Type B pancreatic cell (in vitro differentiated cells): ENCODE measurements around the gene CRIP1. TPM values are rescaled to one million over a fixed set of nuclear protein-coding genes. Genes with fewer than 3 reads are reported as not detected.

Experiments used
- DNase-seq: peaks from one replicate; pipeline ENCODE4 v3.0.0; 2021; ENCODE audit warnings: mixed read lengths; ENCODE audit not compliant: unreplicated experiment; ENCODE audit errors: extremely low spot score
- H3K27ac Mint-ChIP-seq: 2 replicates; pipeline ENCODE4 v1.8.0; 2021; ENCODE audit warnings: mild to moderate bottlenecking, mixed read lengths
- H3K27me3 Mint-ChIP-seq: 2 replicates; pipeline ENCODE4 v1.8.0; 2021; ENCODE audit warnings: mixed read lengths
- H3K36me3 Mint-ChIP-seq: 2 replicates; pipeline ENCODE4 v1.8.0; 2021; ENCODE audit warnings: mixed read lengths
- H3K4me1 Mint-ChIP-seq: one replicate; pipeline ENCODE4 v1.8.0; 2021; ENCODE audit warnings: mixed read lengths; ENCODE audit not compliant: unreplicated experiment
- H3K4me3 Mint-ChIP-seq: 2 replicates; pipeline ENCODE4 v1.8.0; 2021; ENCODE audit warnings: mild to moderate bottlenecking, mixed read lengths
- H3K9me3 Mint-ChIP-seq: 2 replicates; pipeline ENCODE4 v1.8.0; 2021; ENCODE audit warnings: mixed read lengths
- CTCF ChIP-seq: fragments of 200-600 bp; sonication (generic); conservative IDR thresholded peaks from 2 replicates; pipeline ENCODE4 v1.5.0; 2021; ENCODE audit warnings: antibody characterized with exemption, mild to moderate bottlenecking
- total RNA-seq: library from RNA; stranded (reverse); gene quantifications from 2 replicates; pipeline ENCODE4 v1.2.1, GENCODE V29; 2021; ENCODE audit warnings: low replicate concordance

Gene CRIP1
- total RNA-seq, 1 donor from 2014 or later: 15.4 TPM

GRCh38 chr14:105469456-105470349, 17.0 kb upstream of the CRIP1 start:
- no peaks in the 10 kb centered on the region for H3K9me3 Mint-ChIP-seq
- no peak for TF ChIP-seq CTCF
- DNase-seq: no peak
- no peaks in the 10 kb centered on the region for H3K36me3 Mint-ChIP-seq
- no peaks in the 10 kb centered on the region for H3K27me3 Mint-ChIP-seq
- no peaks in the 10 kb centered on the region for H3K4me1 Mint-ChIP-seq
- no peak overlapping the region for H3K4me3 Mint-ChIP-seq
- H3K27ac Mint-ChIP-seq: no peak overlapping the region

DNA sequence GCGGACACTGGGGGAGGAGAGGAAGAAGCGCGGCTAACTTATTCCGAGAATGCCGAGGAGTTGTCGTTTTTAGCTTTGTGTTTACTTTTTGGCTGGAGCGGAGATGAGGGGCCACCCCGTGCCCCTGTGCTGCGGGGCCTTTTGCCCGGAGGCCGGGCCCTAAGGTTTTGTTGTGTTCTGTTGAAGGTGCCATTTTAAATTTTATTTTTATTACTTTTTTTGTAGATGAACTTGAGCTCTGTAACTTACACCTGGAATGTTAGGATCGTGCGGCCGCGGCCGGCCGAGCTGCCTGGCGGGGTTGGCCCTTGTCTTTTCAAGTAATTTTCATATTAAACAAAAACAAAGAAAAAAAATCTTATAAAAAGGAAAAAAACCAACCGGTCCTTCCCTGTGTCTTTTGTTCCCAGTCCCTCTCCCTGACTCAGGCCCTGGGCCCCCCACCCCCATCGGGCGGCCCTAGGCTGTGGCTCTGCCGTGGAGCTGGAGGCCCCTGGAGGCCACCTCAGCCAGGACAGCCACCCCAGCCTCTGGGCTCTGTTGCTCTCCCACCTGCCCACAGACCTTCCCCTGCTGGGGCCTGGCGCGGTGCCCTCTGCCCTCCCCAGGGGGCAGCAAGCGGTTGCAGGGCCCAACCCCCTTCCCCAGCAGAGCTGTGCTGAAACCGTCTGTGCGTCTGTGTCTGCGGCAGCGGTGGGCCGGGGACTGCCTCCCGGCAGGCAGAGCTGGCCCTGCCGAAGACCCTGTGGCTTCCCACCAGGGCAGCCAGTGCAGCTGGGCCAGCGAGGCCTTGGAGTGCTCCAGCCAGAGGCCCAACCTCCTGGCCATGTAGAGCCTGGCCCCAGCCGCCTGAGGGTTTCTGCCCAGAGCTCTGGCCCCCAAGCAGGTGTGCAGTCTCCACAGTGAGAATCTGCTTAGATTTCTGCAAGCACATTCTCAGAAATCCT, 16.1 kb upstream of the CRIP1 start:
- no peaks in the 10 kb centered on the region for H3K4me1 Mint-ChIP-seq
- H3K27ac Mint-ChIP-seq: no peak overlapping the region
- no peak overlapping the region for H3K4me3 Mint-ChIP-seq
- no peak for TF ChIP-seq CTCF
- DNase-seq: no peak
- H3K9me3 Mint-ChIP-seq: no peaks in the 10 kb centered on the region
- no peaks in the 10 kb centered on the region for H3K27me3 Mint-ChIP-seq
- no peaks in the 10 kb centered on the region for H3K36me3 Mint-ChIP-seq

GRCh38 chr14:105471297-105471821, 15.3 kb upstream of the CRIP1 start:
- Mint-ChIP-seq H3K27ac (no peak overlapping the region), H3K36me3 (no peaks in the 10 kb centered on the region), H3K4me1 (no peaks in the 10 kb centered on the region), H3K9me3 (no peaks in the 10 kb centered on the region), H3K4me3 (no peak overlapping the region), H3K27me3 (no peaks in the 10 kb centered on the region)
- DNase-seq: no peak
- peak; percentile 58 for TF ChIP-seq CTCF

DNA sequence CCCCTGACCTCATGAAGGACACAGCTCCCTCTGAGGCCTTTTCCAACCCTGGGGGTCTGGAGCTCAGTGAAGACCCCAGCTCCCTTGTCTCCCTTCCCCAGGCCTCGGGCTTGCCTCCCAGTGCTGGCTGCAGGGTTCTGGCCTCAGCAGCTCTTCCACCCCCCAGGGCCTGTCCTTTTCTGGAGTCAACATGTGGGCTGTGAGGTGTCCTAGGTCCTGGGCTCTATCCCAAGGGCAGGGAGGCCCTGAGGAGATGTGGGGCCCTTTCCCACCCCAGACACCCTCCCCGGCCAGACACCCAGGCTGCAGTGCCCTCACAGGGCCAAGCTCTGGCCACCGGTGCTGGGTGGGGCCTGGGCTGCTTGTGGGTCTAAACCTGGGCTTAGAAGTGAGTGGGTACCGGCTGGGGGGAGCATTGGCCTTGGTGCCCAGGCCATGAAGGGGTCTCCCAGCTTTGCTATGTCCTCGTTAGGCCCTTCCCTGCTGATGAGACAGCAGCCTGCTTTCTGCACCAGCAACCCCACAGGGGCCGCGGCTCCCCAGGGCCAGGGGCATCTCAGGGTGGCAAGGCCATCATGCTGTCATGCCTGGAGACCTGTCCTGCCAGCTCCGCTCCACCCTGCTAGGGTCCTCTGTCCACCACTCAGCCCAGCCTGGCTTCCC, 14.7 kb upstream of the CRIP1 start:
- TF ChIP-seq CTCF: no peak

DNA sequence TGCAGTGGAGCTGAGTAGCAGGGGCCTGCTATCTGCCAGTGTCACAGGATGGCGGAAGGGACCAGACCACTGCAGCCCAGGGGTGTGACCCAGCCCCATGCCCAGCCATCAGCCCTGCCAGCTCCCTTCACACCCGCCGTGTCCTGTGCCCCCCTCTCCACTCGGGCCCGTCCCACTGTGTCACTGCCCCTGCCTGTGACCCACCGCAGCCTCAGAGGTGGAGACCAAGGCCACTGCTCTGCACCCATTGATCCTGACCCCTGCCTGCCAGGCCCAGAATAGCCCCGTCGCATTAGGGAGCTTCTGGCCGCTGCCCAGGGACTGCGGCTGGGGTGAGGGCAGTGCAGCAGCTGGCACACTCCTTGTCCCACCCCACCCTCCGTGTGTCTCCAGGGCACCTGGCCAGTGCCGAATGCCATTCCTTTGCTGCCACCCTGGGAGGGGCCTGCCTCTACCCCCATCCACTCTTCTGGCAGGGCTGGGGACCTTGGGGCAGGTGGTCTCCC, 14.1 kb upstream of the CRIP1 start:
- Mint-ChIP-seq H3K9me3 (no peaks in the 10 kb centered on the region), H3K36me3 (no peaks in the 10 kb centered on the region), H3K27ac (no peak overlapping the region), H3K27me3 (peaks cover 8% of the 10 kb centered on the region), H3K4me3 (no peak overlapping the region), H3K4me1 (no peaks in the 10 kb centered on the region)
- TF ChIP-seq CTCF: no peak
- no peak for DNase-seq

More for the DNA sequence above, 14.7 kb upstream of the CRIP1 start:
- Mint-ChIP-seq H3K27me3 (peaks cover 3% of the 10 kb centered on the region), H3K4me1 (no peaks in the 10 kb centered on the region), H3K4me3 (no peak overlapping the region), H3K27ac (no peak overlapping the region), H3K36me3 (no peaks in the 10 kb centered on the region), H3K9me3 (no peaks in the 10 kb centered on the region)
- DNase-seq: no peak
